Lung (tissue), 12 donors: ENCODE results near the gene COQ2. TPM values are rescaled to one million over a fixed set of nuclear protein-coding genes. Genes with fewer than 3 reads are reported as not detected.

ENCODE experiments used
- ATAC-seq: fragments of 200-7000 bp; cut with Tn5 transposase; one replicate; pipeline ENCODE4 v1.9.1; 2020; ENCODE audit warnings: moderate number of reproducible peaks; ENCODE audit not compliant: insufficient read depth, low FRiP score
- DNase-seq, 3 donors: peaks; one replicate each; pipeline ENCODE4 v3.0.0-alpha.2; 2013 to 2017
- H3K27ac ChIP-seq, 2 donors: one replicate each; pipeline ENCODE4 v1.5.1; 2013; ENCODE audit warnings: mild to moderate bottlenecking in 2 of 2, moderate library complexity in 2 of 2, control low read depth in 1 of 2, inconsistent platforms in 1 of 2, low read depth in 1 of 2, low read length in 1 of 2
- H3K27me3 ChIP-seq, 3 donors: one replicate each; pipeline ENCODE4 v1.5.1; 2013; ENCODE audit warnings: low read length in 2 of 3; ENCODE audit not compliant: control insufficient read depth in 3 of 3, insufficient read depth in 3 of 3
- H3K36me3 ChIP-seq, 4 donors: one replicate each; pipeline ENCODE4 v1.5.1; 2013; ENCODE audit warnings: low read length in 4 of 4, mild to moderate bottlenecking in 1 of 4, moderate library complexity in 1 of 4; ENCODE audit not compliant: control insufficient read depth in 4 of 4, insufficient read depth in 4 of 4
- H3K4me1 ChIP-seq, 5 donors: one replicate each; pipeline ENCODE4 v1.5.1; 2013; ENCODE audit warnings: low read length in 5 of 5, mild to moderate bottlenecking in 2 of 5, moderate library complexity in 1 of 5; ENCODE audit not compliant: control insufficient read depth in 5 of 5, insufficient read depth in 5 of 5
- H3K4me3 ChIP-seq: one replicate; pipeline ENCODE4 v1.5.1; 2013; ENCODE audit warnings: mild to moderate bottlenecking, control low read depth, moderate library complexity
- H3K9ac ChIP-seq, 2 donors: one replicate each; pipeline ENCODE4 v1.5.1; 2013; ENCODE audit warnings: low read length in 2 of 2, control low read depth in 1 of 2; ENCODE audit not compliant: insufficient read depth in 1 of 2
- H3K9me3 ChIP-seq, 4 donors: one replicate each; pipeline ENCODE4 v1.5.1; 2013; ENCODE audit warnings: low read length in 3 of 4, mild to moderate bottlenecking in 1 of 4, moderate library complexity in 1 of 4; ENCODE audit not compliant: control insufficient read depth in 4 of 4, insufficient read depth in 3 of 4
- CTCF ChIP-seq: IDR thresholded peaks from 2 replicates; pipeline ENCODE4 v1.5.1; 2012; ENCODE audit warnings: mild to moderate bottlenecking; ENCODE audit errors: control extremely low read depth, extremely low read depth
- WGBS, 2 donors: extraction: QIAGEN DNeasy Blood & Tissue Kit; methylation state at CpG; one replicate each; pipeline ENCODE4 v1.1.7; 2013; 5-methylcytosine and 5-hydroxymethylcytosine counted together
- polyA plus RNA-seq, 2 donors: library from polyadenylated mRNA; stranded (reverse); fragments of 200-250 nt; gene quantifications; one replicate each; pipeline ENCODE4 v1.2.1, GENCODE V29; 2013
- total RNA-seq, 2 donors: library from RNA; depleted of rRNA in 1 of 2; stranded (reverse); fragments of >200 nt in 1 of 2; gene quantifications; one replicate each; pipeline ENCODE4 v1.2.1, GENCODE V29; 2014 to 2021
- donor health status: control.
- donor health status: control.
- donor health status: Bipolar disorder and iron deficiency.
- donor health status: healthy.
- donor health status: DM: yes; HTN: yes; CAD: no.

COQ2 gene
- total and polyA plus RNA-seq, 4 donors: 7.5 to 15.1 (median 9.6) TPM

- Histone ChIP-seq H3K27ac (no peak overlapping the region), H3K9ac (no peak overlapping the region)
- ATAC-seq: no peak
Observed at GRCh38 chr4:83252782-83253405, 31.7 kb downstream of the COQ2 start.

GRCh38 chr4:83251447-83251830 lies 33.2 kb downstream of the COQ2 start:
- DNase-seq (no peak), ATAC-seq (no peak)
- Histone ChIP-seq H3K4me1 (peaks cover 0 to 4% (median 0%) of the 10 kb centered on the region in 5 donors), H3K9ac (no peak overlapping the region), H3K27me3 (no peaks in the 10 kb centered on the region), H3K36me3 (no peaks in the 10 kb centered on the region), H3K9me3 (peaks cover 0 to 1% (median 0%) of the 10 kb centered on the region in 4 donors), H3K27ac (no peak overlapping the region), H3K4me3 (no peak overlapping the region)
- no peak for TF ChIP-seq CTCF
- 63 to 85% methylated on average over 2 of the region's 2 CpGs for WGBS, 2 donors

More at GRCh38 chr4:83252782-83253405, 31.7 kb downstream of the COQ2 start:
- peak; percentile 42 for TF ChIP-seq CTCF
- Histone ChIP-seq H3K4me3 (no peak overlapping the region), H3K27me3 (no peaks in the 10 kb centered on the region), H3K36me3 (no peaks in the 10 kb centered on the region), H3K9me3 (no peaks in the 10 kb centered on the region), H3K4me1 (peaks cover 0 to 4% (median 0%) of the 10 kb centered on the region in 5 donors)
- peak; percentile 37 to 63 (median 56) for DNase-seq
- WGBS, 2 donors: 30 to 32% methylated on average over 7 of the region's 7 CpGs

GRCh38 chr4:83250687-83251446 lies 33.7 kb downstream of the COQ2 start:
- 74 to 92% methylated on average over 7 of the region's 7 CpGs for WGBS, 2 donors
- no peaks in the 10 kb centered on the region for H3K36me3 ChIP-seq
- no peak overlapping the region for H3K9ac ChIP-seq
- no peak overlapping the region for H3K4me3 ChIP-seq
- DNase-seq (no peak), ATAC-seq (no peak)
- H3K9me3 ChIP-seq: peaks cover 0 to 1% (median 0%) of the 10 kb centered on the region in 4 donors
- H3K27ac ChIP-seq: no peak overlapping the region
- no peak for TF ChIP-seq CTCF
- no peaks in the 10 kb centered on the region for H3K27me3 ChIP-seq
- peaks cover 0 to 4% (median 0%) of the 10 kb centered on the region in 5 donors for H3K4me1 ChIP-seq
